Measurements from ENCODE around the gene ENKUR. TPM values are rescaled to one million over a fixed set of nuclear protein-coding genes. Genes with fewer than 3 reads are reported as not detected.

The ENKUR gene
- total RNA-seq, 1 donor: 0.09 TPM

DNA sequence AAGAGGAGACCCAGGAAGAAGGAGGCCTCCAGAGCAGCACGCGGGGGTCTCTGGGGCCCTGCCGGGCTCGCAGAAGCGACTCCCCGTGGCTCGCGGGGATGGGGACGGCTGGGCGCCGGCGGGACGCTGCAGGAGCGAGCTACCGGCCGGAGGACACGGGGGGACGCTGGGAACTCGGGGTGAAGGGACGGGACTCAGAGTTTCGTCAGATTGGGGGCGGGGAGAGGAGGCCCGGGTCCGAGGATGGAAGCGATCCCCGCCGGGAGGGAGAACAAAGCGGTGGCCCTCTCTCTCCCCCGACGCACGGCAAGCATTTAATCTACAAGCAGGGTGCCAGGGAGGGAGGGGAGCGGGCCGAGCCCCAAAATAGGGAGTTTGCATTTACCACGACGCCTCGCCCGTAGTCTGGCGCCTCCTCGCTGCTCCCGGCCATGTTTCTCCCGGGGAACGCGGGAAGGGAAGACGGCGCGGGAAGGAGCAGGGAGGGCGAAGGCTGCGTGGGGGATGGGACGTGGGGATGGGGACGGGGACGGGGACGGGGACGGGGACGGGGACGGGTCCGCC lies 63.7 kb downstream of the ENKUR start, which contains the start of gene PRTFDC1:
Gene PRTFDC1, minus strand, starts transcription at position 464 of the 564 bp plus-strand sequence. Its CDS starts 31 bp downstream, at position 433.
- DNase-seq (ENCODE audit: low read depth): peak; percentile 43
- peak within 1 kb of the TSS; percentile 64 for H3K4me3 ChIP-seq (ENCODE audit: low read depth, low read length)
- peak; percentile 32 for TF ChIP-seq CTCF (IDR thresholded peaks at IDR 0.05; ENCODE audit: insufficient read depth, low read length)

- peak; percentile 43 for DNase-seq (ENCODE audit: low read depth)
- TF ChIP-seq CTCF (IDR thresholded peaks at IDR 0.05; ENCODE audit: insufficient read depth, low read length): no peak
These were observed 64.5 kb downstream of the ENKUR start for GRCh38 chr10:24951201-24952142.

DNA sequence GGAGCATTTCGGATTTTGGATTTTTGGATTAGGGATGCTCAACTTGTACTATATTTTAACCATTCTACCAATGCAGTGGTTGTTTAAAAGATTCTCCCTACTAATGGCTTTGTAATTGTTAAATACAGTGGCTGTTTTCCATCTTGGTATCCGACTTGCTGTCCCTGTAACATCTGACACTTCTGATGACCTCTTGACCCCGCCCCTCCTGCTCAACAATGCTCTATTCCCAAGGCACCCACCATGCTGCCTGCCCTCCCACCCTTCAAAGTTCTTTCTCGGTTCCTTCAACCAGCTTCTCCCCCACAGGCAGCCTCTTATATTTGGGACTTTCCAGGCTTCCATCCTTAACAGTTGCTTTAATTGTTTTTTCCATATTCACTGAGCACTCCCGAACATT lies 65.5 kb downstream of the ENKUR start:
- DNase-seq (ENCODE audit: low read depth): no peak
- TF ChIP-seq CTCF (IDR thresholded peaks at IDR 0.05; ENCODE audit: insufficient read depth, low read length): no peak
- no peak overlapping the region for H3K4me3 ChIP-seq (ENCODE audit: low read depth, low read length)

More at GRCh38 chr10:24951201-24952142, 64.5 kb downstream of the ENKUR start:
- H3K4me3 ChIP-seq (ENCODE audit: low read depth, low read length): peak overlapping the region; percentile 64

GRCh38 chr10:24949616-24950015 lies 66.3 kb downstream of the ENKUR start:
- no peak for DNase-seq (ENCODE audit: low read depth)
- no peak for TF ChIP-seq CTCF (IDR thresholded peaks at IDR 0.05; ENCODE audit: insufficient read depth, low read length)
- H3K4me3 ChIP-seq (ENCODE audit: low read depth, low read length): no peak overlapping the region

DNA sequence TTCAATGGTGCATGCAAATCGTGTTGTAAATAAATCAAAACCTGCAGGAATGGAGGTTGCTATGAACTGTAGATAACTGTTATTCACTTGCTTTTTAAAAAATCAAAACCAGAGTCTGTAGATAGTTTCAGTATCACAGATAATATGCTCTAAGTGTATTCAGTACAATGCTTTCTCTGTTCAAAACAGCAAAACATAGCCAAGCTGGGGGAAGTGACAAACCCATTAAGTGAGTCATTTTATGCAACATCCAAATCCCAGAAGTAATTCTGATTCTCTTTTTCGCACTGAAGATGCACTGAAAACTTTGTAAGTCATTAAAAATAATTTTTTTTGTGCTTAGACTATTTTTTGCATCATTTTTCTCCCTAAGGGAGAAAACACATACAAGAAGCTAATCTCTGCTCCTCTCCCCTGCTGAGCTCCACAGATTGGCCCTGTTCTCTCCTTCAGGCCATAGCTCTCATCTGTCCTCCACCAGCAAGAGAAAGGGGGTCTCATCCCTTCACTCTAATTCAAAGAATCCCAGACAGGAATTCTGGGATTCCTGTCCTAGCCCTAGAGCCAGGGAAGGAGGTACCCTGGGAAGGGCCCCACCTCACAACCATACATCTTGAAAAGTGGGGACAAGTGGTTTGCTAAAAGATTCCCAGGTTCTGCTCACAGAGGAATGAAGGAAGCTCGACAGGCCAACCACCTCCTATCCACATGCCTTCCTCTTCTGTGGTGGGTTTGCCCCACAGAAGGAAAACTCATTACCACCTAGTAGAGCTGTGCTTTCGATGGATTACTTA lies 68.5 kb downstream of the ENKUR start:
- no peak overlapping the region for H3K4me3 ChIP-seq (ENCODE audit: low read depth, low read length)
- TF ChIP-seq CTCF (IDR thresholded peaks at IDR 0.05; ENCODE audit: insufficient read depth, low read length): no peak
- DNase-seq (ENCODE audit: low read depth): peak; percentile 75

DNA sequence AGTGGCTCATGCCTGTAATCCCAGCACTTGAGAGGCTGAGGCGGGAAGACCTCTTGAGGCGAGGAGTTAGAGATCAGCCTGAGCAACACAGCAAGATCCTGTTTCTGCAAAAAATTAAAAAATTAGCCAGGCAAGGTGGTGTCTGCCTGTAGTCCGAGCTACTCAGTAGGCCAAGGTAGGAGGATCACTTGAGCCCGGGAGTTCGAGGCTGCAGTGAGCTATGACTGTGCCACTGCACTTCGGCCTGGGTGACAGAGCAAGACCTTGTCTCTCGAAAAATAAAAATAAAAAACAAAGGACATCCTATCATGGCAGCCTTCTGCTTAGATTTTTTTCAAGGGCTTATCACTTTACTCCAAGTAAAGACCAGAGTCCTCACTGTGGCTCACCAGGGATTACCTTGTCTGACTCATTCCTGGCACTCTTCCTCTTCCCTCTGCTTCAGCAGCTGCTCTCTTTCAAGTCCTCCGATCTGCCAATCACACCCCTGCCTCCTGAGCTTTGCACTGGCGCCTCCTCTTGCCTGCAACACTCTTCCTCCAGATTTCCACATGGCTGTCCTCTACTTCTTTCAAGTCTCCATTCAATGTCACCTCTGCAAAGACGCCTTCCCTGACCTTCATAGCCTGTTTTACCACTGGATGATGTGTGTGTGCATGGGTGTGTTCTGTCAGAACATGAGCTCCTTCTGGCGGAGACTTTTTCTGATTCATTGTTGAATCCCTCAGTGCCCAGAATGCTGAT lies 71.3 kb downstream of the ENKUR start:
- H3K4me3 ChIP-seq (ENCODE audit: low read depth, low read length): no peak overlapping the region
- DNase-seq (ENCODE audit: low read depth): peak; percentile 81
- peak; percentile 5 for TF ChIP-seq CTCF (IDR thresholded peaks at IDR 0.05; ENCODE audit: insufficient read depth, low read length)

Measured in fibroblast of the aortic adventitia (primary cell).